GM18858 (cell line): ENCODE data around the gene TMEM54.

Experiments
- ATAC-seq: cut with Tn5 transposase; IDR thresholded peaks from one replicate; pipeline ENCODE4 v1.9.1; 2021; ENCODE audit not compliant: unreplicated experiment

Gene TMEM54

DNA sequence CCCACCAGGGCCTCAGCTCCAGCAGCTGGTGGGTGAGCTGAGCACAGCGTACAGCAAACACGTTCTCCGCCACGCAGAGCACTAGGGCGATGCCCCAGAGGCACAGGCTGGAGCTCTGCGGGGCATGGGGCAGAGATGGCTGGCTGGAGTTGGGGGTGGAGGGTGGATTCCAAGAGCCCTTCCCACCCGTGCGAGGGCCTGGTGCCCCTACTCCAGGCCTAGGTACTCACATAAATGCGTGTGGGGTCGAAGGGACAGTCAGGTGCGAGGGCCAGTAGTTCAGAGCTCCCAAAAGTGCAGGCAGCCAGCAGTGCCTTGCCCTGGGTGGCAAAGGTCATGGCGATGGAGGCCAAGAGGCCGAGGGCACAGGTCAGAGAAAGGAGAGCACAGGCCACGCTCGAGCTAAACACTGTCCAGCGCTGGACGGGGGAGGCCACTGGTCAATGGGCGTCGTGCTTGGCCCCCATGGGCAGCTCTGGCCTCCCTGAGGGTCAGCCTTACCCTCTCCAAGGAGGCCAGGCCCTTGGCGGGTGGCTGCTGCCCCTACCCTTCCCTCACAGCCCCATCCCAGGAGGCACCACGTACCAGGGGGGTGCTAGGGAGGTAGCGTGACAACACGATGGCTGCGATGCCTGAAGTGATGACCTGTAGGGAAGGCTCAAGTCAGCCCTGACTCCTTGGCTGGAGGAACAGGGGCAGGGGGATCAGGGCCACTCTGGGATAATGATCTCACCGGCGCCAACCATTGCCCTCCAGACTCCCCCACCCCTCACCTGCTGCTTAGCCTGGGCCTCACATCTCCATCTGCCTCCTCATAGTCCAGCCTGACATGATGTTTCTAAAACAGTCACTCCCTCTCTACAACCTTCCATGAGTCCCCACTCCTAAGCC lies 5.6 kb downstream of the TMEM54 start:
- no peak for ATAC-seq

DNA sequence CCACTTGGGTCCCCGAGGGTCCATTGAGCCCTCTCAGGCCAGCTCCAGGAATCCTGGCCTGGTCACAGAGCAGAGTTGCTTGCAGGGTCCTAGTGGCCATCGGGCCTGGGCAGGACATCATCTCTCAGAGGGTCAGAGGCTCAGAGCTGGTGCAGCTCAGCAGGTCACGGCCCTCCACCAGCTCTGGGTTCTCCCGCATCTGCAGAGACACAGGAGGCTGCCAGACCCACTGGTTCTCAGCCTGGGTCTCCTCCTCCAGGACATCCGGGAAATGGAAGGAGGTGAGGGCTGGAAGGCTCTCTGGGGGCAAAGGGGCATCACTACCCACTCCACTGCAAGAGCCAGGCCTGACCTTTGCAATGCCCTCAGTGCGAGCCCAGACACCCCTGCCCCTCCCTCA lies 6.5 kb downstream of the TMEM54 start:
- ATAC-seq: no peak

DNA sequence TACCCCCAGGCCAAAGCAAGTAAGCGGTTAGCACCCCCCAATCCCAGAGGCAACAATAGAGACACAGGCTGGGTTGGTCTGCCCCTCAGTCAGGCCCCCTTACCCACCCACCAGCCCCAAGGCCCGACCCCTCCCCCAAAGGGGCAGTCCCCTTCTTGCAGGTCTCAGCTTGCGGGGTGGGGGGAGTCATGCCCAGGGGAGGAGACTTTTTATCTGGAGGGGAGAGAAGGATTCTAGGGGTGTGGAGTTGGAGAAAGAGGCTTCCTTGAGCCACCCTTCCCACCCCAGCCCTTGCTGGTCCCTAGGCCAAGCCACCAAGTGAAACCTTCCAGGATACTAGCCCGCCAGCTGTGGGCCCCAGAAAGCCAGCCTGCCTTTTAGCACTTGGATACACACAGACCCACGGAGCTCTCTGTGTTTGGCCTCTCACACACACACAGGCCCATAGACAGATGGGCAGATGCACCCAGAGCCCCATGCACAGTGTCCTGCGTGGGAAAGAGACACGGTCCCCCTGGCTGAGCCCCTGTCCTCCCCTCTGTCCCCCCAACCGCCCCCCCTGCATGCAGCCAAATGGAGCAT lies 7.1 kb downstream of the TMEM54 start:
- no peak for ATAC-seq

DNA sequence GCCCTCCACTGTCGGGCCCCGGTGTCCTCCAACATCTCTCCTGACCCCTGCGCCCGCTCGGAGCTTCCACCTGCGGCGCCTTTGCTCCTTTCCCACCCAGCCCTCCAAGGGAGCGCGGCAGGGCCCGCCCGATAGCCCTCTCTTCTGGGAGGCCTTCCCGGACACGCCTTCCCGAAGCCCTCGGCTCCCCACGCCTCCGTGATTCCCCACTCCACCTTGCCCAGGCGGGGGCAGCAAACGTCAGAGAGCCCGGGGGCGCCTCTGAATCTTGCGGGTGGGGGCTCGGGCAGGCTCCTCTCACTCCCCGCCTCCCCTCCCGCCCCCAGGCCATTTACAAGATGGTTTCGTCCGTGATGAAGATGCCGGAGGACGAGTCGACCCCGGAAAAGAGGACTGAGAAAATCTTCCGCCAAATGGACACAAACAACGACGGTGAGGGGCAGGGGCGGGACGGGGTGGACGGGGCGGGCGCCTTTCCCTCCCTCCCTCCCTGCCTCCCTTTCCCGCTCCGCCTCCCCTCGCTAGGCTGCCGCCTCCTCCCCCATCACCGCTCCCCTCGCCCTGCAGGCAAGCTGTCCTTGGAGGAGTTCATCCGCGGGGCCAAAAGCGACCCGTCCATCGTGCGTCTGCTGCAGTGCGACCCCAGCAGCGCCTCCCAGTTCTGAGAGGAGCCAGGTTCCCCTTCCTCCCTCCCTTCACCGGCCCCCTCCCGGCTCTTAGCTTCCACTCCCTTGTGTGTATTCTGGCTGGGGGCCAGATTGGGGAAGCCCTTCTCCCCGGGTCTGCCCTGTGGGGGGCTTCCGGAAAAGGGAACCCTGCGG lies 7.8 kb downstream of the TMEM54 start:
- no peak for ATAC-seq

GRCh38 chr1:32892368-32893197 lies 8.6 kb downstream of the TMEM54 start:
- ATAC-seq: no peak

DNA sequence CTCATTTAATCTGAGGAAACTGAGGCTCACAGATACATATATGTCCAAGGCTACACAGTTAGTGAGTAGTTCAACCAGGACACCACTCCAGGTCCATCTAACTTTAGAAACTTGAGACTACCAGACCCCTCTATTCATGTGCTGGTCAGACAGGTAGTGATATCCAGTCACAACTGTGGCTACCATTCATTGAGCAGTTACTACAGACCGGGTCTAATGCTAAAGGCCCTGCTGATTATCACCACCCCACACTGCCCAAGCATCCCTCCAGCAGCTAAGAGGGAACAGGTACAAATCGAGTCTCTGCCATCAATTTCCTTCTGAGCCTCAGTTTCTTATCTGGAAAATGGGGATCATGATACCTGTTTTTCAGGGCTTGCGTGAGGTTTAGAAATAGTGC lies 9.6 kb downstream of the TMEM54 start:
- ATAC-seq: no peak

DNA sequence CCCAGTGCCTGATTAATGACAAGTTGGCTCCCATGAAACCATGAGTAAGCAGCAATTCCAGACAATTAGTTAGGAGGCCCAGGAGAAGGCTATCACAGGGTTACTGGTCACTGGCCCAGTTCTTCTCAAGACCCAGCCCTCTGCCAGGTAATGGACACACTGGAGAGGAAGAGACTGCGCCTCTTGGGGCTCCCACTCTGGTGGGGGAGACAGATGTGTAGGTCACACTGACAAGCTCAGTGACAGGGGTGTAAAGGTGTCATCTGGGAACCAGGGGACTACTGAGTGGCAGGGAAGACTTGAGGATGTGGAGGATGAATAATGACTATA lies 10.0 kb downstream of the TMEM54 start:
- ATAC-seq: no peak

DNA sequence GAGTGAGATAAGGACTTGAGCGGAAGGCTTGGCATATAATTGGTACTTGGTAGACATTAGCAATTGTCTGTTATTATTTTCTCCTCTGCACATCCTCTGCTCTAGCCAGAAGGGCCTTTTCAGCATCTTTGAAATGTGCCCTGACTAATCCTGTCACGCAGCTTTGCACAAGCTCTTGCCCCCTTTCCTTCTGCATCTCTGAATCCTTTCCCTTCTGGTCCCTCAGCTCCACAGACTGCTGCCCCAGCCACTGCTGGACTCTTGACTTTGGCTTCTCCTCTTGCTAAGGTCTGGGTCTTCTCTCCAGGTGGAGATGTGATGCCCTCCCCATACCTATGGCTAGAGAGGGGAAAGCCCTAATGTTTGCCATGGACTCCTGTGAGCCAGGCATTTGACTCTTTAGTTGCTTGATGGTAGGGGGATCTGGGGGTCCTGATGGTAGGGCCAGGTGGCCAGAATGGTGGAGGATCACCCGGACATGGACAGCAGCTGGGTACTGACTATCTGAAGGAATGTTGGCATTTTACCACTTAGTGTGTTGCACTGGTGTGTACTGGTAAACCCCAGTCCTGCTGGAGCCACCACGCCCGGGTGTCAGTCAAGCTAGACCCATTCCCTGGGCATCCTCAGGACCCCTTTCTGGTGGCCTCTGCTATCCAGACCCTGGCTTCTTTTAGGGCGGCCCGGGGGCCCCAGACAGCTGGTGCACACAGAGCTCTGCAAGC lies 10.5 kb downstream of the TMEM54 start:
- ATAC-seq: no peak

DNA sequence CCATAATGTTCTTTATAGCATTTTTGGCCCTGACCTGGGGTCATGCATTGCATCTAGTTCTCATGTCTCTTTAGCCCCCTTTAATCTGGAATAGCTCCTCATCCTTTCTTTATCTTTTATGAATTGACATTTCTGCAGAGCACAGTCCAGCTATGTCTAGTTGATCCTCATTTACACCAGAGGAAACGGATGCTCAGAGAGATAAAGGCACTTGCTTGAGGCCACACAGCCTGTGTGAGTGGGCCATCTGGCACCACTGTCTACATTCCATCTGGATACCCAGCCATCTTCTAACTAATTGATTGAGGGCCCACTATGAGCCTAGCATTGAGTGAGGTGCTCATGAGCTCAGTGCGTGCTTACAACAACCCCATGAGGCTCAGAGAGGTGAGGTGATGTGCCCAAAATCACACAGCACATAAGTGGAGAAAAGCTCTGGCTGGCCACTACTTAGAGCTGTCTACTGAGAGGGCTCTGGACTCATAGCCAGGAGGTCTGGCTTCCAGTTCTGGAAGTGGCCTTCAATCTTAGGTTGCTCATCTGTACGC lies 11.4 kb downstream of the TMEM54 start:
- ATAC-seq: no peak

- no peak for ATAC-seq
Measured at GRCh38 chr1:32888677-32889420, 12.3 kb downstream of the TMEM54 start.

GRCh38 chr1:32888134-32888533 lies 13.1 kb downstream of the TMEM54 start:
- ATAC-seq: no peak

GRCh38 chr1:32887623-32888022 lies 13.6 kb downstream of the TMEM54 start:
- ATAC-seq: no peak

DNA sequence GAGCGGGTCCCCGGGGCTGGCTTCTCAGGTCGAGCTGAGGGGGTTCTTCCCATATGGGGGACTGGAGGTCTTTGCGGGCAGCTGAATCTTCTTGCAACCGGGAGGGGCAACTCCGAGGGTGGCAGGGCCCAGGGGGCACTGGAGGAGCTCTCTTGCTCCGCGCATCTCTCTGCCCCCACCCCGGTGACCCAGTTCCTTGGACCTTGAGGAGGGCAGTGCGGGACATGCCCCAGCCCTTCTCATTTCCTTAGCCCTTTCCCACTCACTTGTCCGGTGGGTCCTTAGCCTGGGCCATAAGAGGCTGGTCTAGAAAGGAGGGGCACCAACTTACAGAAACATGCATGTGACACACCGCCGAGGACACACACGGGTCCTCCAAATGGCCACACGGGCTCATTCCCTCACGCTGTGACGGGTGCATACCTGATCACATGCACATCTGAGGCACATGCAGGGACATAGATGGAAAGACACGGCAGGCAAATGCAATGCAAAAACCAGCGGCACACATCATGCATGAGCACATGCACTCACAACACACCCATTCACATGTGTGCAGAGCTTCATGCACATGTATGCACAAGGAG lies 14.3 kb downstream of the TMEM54 start:
- ATAC-seq: no peak

GRCh38 chr1:32886004-32886827 lies 15.0 kb downstream of the TMEM54 start, which contains the start of gene HPCA:
HPCA (plus strand) TSS chr1:32886491; CDS start chr1:32888899, 2,408 bp downstream.
- ATAC-seq: no peak

GRCh38 chr1:32885676-32886003 lies 15.5 kb downstream of the TMEM54 start:
- ATAC-seq: no peak

- no peak for ATAC-seq
Measured at GRCh38 chr1:32884726-32885125, 16.5 kb downstream of the TMEM54 start.

GRCh38 chr1:32884032-32884372 lies 17.2 kb downstream of the TMEM54 start:
- ATAC-seq: no peak

GRCh38 chr1:32883338-32884031 lies 17.7 kb downstream of the TMEM54 start:
- ATAC-seq: no peak
